ENCODE measurements around the gene FERMT3. TPM values are rescaled to one million over a fixed set of nuclear protein-coding genes. Genes with fewer than 3 reads are reported as not detected.

Gene FERMT3
- total RNA-seq, 4 donors from 2014 or later = 2.8 to 10.4 (median 6.1) TPM

DNA sequence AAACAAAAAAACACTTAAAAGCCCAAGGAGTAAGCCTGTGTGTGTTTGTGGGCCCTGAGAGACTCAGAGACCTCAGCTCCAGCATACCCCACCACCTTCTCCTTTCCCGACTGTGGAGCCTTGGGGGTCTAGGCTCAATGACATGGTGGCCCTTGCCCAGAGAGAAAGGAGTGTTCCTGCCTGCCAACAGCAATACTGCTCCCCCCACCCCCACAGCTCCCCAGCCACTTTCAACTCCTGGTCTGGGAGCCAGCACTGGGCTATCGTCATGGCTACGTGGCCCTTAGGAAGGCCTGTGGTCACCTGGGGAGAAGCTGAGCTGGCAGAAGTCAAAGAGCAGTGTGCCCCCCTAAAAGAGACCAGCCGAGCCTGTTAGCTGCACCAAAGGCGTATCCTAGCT, 37.6 kb downstream of the FERMT3 start:
- TF ChIP-seq, protein P1, sequence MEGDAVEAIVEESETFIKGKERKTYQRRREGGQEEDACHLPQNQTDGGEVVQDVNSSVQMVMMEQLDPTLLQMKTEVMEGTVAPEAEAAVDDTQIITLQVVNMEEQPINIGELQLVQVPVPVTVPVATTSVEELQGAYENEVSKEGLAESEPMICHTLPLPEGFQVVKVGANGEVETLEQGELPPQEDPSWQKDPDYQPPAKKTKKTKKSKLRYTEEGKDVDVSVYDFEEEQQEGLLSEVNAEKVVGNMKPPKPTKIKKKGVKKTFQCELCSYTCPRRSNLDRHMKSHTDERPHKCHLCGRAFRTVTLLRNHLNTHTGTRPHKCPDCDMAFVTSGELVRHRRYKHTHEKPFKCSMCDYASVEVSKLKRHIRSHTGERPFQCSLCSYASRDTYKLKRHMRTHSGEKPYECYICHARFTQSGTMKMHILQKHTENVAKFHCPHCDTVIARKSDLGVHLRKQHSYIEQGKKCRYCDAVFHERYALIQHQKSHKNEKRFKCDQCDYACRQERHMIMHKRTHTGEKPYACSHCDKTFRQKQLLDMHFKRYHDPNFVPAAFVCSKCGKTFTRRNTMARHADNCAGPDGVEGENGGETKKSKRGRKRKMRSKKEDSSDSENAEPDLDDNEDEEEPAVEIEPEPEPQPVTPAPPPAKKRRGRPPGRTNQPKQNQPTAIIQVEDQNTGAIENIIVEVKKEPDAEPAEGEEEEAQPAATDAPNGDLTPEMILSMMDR (IDR thresholded peaks at IDR 0.05 in 4 of 5, conservative IDR thresholded peaks at IDR 0.05 in 1 of 5) = no peak
- no peak for TF ChIP-seq POLR2A (IDR thresholded peaks at IDR 0.05)
- Histone ChIP-seq H3K9me3 (no peaks in the 10 kb centered on the region), H3K36me3 (peaks cover 0 to 9% of the 10 kb centered on the region in 2 donors), H3K4me1 (peaks cover 39 to 48% of the 10 kb centered on the region in 2 donors), H3K27ac (peak overlapping the region; percentile 92 to 100 (median 96)), H3K4me3 (peak overlapping the region in 1 of 4 donors; percentile 93), H3K27me3 (no peaks in the 10 kb centered on the region)
- intact Hi-C loops (cut with DNase I; ENCODE audit: low total_unique reads) (loop anchor here (10.0 kb wide), 1 partner anchor 631 kb away; the partner anchor contains the start of gene EHD1), in situ Hi-C loops (cut with MboI; ENCODE audit: low sequenced_read_pairs in 4 of 4) (no loop called here)
- DNase-seq (no peak), ATAC-seq (no peak)

DNA sequence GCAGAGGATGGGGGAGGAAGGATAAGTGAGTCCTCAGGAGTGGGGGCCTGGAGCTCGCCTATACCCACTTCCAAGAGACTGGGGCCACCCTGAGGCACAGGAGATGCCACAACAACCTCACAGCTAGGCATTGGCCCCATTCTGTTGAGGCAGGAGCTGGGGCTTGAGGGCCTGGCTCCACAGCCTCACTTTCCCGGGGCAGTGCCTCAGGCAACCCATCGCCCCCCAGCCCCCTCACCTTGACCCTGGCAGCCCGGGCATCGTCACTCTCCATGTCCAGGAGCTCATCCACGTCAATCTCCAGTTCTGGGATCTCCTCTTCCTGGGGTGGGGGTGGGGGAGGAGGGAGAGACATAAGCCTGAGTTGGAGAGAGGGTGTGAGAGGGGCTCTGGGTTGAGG, 38.4 kb downstream of the FERMT3 start:
- intact Hi-C loops (cut with DNase I; ENCODE audit: low total_unique reads) (loop anchor here (1.0 to 10.0 kb wide), 2 partner anchors 19 to 630 kb away; partner anchors contain the start of genes EHD1, NUDT22 and TRPT1), in situ Hi-C loops (cut with MboI; ENCODE audit: low sequenced_read_pairs in 4 of 4) (no loop called here)
- TF ChIP-seq POLR2A (IDR thresholded peaks at IDR 0.05) = no peak
- TF ChIP-seq, protein P1 (IDR thresholded peaks at IDR 0.05 in 4 of 5, conservative IDR thresholded peaks at IDR 0.05 in 1 of 5) = no peak
- Histone ChIP-seq H3K4me1 (peaks cover 36 to 45% of the 10 kb centered on the region in 2 donors), H3K36me3 (peaks cover 0 to 9% of the 10 kb centered on the region in 2 donors), H3K27ac (peak overlapping the region; percentile 92 to 100 (median 96)), H3K27me3 (no peaks in the 10 kb centered on the region), H3K4me3 (peak overlapping the region; percentile 80 to 95 (median 94)), H3K9me3 (no peaks in the 10 kb centered on the region)
- no peak for ATAC-seq
- DNase-seq = no peak

DNA sequence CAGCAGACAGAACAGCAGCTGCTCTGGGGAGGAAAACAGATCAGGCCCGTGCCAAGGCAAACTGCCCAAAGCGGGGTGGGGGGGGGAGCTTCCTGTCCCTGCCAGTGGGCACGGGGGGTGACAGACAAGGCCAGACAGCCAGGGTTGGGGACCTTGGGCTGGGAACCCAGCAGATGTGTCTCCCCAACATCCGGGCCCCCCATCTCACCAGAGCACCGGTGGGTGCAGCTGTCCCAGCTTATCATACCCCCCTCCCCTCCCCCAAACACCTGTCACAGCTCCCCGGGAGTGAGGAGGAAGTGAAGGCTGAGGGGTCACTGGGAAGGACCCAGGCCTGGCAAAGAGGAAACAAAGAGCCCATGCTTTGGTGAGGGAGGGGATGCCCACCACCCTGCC, 38.9 kb downstream of the FERMT3 start:
- TF ChIP-seq, protein P1 (IDR thresholded peaks at IDR 0.05 in 4 of 5, conservative IDR thresholded peaks at IDR 0.05 in 1 of 5) = no peak
- no peak for TF ChIP-seq POLR2A (IDR thresholded peaks at IDR 0.05)
- intact Hi-C loops (cut with DNase I; ENCODE audit: low total_unique reads) (loop anchor here (1.0 to 10.0 kb wide), 2 partner anchors 19 to 629 kb away; partner anchors contain the start of genes EHD1, NUDT22 and TRPT1), in situ Hi-C loops (cut with MboI; ENCODE audit: low sequenced_read_pairs in 4 of 4) (no loop called here)
- Histone ChIP-seq H3K9me3 (no peaks in the 10 kb centered on the region), H3K27me3 (no peaks in the 10 kb centered on the region), H3K4me1 (peaks cover 32 to 41% of the 10 kb centered on the region in 2 donors), H3K27ac (peak overlapping the region; percentile 92 to 100 (median 96)), H3K4me3 (peak overlapping the region; percentile 80 to 95 (median 94)), H3K36me3 (peaks cover 0 to 9% of the 10 kb centered on the region in 2 donors)
- peak; percentile 6 to 12 for ATAC-seq
- DNase-seq = peak; percentile 64 to 84

DNA sequence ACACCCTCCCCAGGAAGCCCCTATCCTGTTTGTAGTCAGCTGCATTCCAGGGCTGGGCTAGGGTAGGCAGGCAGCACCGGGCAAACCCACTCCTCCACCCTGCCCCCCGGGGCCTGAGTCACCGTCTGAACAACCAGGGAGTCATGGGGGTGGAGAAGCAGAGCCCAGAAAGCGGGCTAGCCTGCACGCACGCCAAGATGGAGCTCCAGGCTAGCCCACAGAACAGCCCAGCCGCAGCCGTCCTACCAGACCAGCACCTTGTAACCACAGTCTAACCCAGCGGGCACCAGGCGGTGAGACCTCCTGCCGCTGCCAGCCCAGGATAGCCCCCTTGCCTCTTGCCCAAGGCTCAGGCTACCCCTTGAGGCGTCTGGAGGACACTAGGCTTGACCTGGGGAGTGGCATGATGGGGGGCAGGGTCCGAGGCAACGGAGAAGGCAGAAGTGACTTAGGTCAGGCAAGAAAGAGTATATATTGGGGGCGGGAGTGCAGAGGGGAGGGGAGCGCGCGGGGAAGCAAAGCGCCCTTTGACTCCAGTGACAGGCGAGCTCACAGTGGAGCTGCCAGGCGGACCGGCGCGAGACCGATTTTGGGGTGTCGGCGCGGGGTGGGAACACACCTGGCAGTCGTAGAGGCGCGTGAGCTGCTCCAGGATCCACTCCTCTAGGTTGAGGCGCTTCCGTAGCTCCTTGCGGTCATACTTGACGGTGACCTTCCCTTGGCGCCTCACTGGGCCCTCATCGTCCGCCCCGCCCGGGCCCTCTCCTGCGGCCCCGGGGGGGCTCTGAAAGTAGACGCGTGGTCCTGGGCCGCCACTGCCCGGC, 39.5 kb downstream of the FERMT3 start:
- TF ChIP-seq, protein P1 (IDR thresholded peaks at IDR 0.05 in 4 of 5, conservative IDR thresholded peaks at IDR 0.05 in 1 of 5) = no peak
- peak; percentile 47 to 79 for TF ChIP-seq POLR2A (IDR thresholded peaks at IDR 0.05)
- Histone ChIP-seq H3K27ac (peak overlapping the region; percentile 92 to 100 (median 96)), H3K36me3 (peaks cover 0 to 9% of the 10 kb centered on the region in 2 donors), H3K27me3 (no peaks in the 10 kb centered on the region), H3K9me3 (no peaks in the 10 kb centered on the region), H3K4me1 (peaks cover 37 to 45% of the 10 kb centered on the region in 2 donors), H3K4me3 (peak overlapping the region; percentile 80 to 95 (median 94))
- DNase-seq = peak; percentile 82 to 92
- in situ Hi-C loops (cut with MboI; ENCODE audit: low sequenced_read_pairs in 4 of 4) (no loop called here), intact Hi-C loops (cut with DNase I; ENCODE audit: low total_unique reads) (loop anchor here (1.0 to 10.0 kb wide), 2 partner anchors 20 to 629 kb away; partner anchors contain the start of genes EHD1, NUDT22 and TRPT1)
- ATAC-seq = peak; percentile 18 to 31

Measured in gastrocnemius medialis (tissue), 4 donors.